SHP77 (cell line): ENCODE measurements around the gene PDE4B.

Experiments
- DNase-seq, 2 experiments: peaks; one replicate each; lab custom pipeline; 2025; lab: John Stamatoyannopoulos, UW

Gene PDE4B

DNA sequence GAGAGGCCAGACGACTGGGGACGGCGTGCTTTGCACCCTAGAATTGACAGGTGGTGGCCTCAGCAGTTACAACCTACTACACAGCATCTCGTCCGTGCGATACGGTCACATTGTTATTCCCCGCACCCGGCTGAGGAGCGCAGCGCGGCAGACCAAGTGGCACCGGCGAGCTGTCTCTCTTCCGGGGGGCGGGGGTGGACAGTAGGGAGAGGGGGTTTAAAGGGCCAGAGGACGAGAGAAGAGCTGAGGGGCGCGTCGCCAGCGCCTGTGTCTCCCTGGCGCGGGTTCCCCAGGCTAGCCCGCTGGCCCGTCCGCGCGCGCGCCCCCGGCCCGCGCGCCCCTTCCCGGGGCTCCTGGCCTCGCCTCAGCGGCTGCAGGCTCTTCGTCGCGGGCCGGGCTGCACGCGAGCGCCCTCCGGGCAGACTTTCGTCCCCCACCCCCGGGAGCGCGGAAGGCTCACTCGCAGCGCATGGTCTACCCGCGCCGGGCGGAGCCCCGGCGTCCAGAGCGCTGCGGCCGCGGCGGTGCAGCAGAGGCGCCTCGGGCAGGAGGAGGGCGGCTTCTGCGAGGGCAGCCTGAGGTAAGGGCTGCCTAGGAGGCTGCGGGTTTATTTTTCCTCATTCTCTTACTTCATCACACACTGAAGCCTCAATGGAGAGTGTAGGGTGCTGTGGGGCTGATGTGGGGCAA lies at the start of gene PDE4B:
Gene PDE4B, plus strand, starts transcription at position 227 of the 690 bp plus-strand sequence.
- peak; percentile 55 to 77 for DNase-seq

DNA sequence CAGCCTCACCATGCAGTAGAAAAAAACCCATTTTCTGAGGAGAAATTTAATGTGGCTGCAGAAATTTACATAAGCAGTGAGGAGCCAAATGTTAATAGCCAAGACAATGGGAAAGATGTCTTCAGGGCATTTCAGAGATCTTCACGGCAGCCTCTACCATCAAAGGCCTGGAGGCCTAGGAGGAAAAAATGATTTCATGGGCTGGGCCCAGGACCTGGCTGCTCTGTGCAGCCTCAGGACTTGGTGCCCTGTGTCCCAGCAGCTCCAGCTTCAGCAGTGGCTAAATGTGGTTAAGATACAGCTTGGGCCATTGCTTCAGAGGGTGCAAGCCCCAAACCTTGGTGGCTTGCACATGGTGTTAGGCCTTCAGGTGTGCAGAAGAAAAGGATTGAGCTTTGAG lies 48.0 kb upstream of the PDE4B start:
- no peak for DNase-seq

DNA sequence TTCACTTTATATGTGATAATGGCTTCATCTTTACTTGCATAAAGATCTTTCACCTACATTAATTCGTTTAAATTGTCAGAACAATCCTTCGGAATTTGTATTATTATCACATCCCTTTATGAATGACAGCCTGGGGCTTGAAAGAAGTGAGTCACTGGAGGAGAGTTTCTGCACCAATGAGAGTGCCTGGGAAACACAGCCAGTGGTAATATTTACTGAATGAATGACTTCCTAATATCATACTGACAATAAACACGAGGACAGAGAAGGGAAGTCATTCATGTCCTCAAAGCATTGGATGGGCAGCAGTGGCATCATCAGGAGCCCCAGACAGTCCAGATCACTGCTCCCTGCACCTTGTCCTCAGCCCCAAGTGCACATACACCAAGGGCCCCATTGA lies 40.7 kb upstream of the PDE4B start:
- DNase-seq: no peak

DNA sequence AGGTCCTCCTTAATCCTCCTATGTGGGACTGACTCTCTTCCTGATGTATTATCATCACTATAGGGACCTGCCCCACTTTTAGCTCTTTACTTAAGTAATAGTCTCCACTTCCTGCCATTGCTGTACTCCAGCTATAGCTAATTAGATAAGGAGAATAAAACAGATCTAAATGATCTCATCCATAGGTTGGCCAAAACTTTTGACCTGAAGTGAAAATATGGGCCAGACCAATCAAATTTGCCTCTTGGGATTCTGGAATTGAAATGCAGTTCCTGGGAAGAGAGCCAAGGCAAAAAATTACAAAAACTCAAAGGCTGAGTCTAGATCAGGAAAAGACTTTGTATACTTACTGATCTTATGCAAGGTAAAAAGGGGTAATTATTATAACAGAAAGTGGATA lies 36.1 kb upstream of the PDE4B start:
- DNase-seq: no peak

DNA sequence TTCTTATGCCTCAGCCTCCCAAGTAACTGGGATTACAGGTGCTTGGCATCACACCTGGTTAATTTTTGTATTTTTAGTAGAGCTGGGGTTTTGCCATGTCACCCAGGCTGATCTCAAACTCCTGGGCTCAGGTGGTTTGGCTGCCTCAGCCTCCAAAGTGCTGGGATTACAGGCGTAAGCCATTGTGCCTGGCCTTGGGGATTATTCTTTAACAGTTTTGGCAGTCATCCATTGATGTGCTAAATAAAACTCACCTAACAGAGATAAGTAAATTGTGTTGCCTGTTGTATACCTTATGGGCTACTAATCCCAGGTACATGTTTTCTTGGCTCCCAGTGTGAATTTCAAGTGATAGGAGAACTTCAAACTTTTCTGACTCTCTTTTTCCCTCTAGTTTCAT lies 35.2 kb upstream of the PDE4B start:
- no peak for DNase-seq

DNA sequence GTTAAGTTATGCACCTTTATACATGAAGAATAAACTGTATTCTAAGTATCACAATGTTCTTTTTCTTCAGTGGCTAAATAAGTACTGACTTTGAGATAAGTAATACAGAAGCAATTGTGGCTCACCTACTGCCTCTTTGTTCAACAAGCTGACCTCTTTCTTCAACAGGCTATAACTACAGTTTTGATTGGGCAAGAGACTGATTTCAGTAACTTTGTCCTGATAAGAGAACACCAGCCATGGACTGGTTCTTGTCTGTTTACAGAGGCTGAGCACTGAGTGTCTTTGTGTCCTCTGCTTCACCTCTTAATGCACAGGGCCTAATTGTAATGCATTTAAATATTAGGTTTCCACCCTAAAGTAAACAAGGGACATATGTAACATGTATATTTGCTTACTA lies 34.6 kb upstream of the PDE4B start:
- no peak for DNase-seq

DNA sequence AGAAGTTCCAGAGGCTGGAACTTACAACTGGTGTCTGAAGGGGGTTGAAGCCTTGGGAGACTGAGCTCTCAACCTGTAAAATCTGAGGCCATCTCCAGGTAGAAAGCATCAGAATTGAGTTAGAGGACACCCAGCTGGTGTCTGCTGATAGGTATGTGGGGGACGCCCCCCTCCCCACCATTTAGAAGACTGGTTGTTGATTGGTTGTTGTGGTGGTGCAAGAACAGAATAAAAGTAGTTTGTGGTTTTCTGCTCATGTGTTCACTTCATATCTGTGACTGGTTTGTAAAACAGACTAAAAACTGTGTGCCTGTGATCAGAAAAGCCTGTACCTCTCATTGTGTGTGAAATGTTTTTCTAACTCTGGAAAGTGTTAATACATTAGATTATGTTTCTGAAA lies 33.2 kb upstream of the PDE4B start:
- no peak for DNase-seq

DNA sequence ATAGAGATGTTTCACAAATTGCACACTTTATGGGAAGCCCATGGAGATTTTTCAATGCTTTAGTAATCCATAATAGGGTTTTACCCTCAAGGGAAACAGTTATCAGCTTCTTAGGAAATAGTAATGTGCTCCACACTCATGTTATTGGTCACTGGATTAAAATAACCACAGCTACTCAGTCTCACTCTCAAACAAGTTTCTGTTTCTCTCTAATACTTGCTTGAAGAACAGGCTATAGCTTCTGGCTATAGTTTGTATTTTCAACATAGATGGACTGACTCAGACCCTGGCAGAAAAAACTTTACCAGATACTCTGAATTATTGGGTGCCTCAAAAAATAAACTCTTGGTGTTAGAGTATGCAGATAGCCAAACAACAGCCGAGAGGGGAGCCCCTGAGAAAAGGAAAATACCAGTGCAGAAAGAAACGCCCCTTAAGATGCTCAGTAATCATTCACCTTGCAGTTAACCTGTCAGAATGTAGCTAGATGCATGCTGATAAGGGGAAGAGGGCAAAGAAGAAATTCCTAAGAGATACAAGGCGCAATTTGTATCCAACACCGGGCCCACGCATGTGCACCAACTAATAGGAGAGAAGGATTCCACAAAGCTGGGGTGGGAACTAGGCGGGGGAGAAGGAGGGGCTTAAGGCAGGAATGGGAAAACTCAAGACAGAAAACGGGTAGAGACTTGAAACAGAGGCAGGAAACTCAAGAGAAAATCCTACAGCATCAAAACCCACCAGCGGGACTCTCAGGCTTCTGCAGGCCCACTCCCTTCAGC lies 30.4 kb upstream of the PDE4B start:
- DNase-seq: no peak

DNA sequence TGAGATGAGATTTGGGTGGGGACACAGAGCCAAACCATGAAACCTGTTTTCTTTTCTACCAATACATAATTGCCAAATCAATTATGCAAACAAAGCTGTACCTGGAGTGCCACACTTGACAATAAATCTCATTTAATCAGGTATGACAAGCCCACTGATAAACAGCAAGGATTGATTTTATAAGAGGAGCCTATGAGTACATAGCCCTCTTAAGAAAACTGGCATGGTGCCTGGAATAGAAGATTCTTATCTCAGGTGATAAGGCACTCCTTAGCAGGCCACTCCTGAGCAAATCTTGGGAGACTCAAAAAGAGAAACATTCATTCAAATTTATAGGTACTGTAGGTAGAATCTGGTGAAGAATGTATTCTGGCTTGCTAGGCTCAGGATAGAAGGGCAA lies 28.6 kb upstream of the PDE4B start:
- no peak for DNase-seq

DNA sequence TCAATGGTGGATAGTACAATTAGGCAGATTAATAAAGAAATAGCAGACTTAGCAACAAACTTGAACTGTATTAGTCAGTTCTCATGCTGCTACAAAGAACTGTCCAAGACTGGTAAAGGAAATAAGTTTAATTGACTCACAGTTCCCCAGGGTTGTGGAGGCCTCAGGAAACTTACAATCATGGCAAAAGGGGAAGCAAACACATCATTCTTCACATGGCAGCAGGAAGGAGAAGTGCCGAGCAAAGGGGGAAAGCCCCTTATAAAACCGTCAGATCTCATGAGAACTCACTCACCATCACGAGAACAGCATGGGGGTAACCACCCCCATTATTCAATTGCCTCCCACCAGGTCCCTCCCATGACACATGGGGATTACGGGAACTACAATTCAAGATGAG lies 27.1 kb upstream of the PDE4B start:
- DNase-seq: no peak

DNA sequence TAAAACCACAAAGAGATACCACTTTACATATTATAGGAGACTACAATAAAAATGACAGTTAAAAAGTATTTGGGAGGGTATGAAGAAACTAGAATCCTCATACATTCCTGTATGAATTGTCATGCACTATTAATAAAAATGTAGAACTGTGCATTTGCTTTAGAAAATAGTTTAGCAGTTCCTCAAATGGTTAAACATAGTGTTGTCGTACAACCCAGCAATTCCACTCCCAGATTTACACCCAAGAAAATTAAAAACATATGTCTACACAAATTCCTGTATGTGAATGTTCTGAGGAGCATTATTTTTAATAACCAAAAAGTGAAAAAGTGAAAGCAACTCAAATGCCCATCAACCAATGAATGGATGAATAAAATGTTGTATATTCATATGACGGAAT lies 23.1 kb upstream of the PDE4B start:
- DNase-seq: no peak

DNA sequence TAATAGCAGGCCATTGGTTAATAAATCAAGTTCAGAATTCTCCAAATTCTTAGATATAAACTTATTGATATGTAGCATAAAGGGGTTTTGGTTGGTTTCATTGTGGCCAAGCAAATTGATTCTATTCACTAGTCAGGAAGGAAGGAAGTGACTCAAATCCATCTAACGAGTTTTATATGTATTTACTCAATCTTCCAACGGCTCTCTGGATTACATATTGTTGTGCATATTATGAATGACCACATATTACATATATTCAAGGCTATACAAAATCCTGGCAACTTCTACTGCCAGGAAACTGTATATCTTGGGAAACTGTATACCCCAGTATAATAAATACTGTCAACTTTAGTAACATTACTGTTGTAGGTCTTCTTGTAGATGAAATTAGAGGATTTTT lies 20.1 kb upstream of the PDE4B start:
- no peak for DNase-seq

DNA sequence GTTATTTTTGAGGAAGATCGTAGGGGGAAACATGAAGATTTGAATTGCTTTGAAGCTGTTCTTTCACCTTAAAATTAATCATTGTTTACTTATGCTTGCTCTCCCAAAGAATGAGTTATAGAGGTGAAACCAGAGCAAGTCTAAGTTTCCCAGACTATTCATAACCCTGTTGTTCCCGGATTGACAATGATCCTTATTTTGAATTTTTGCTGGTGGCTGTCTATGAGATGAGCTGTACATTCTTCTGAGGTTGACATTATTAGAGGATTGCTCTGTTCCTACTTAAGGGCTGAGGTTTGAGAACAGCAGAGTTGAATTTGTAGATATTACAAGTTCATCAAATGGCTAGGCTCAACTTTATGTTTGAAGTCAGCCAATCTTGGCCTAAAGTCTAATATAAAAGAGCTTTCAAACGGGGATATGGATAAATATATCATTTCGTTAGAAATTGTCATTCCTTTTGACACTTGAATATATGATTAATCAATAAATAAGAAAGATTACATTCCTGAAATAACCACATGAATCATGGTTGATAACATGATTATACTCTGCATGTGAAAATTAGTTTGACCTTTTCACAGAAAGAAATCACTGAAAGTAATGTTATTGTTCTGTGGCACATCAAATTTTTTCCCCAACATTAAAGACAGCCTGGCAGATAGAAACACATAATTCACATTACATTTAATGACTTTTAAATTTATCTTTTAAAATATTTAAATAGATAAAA lies 19.1 kb upstream of the PDE4B start:
- DNase-seq: no peak

DNA sequence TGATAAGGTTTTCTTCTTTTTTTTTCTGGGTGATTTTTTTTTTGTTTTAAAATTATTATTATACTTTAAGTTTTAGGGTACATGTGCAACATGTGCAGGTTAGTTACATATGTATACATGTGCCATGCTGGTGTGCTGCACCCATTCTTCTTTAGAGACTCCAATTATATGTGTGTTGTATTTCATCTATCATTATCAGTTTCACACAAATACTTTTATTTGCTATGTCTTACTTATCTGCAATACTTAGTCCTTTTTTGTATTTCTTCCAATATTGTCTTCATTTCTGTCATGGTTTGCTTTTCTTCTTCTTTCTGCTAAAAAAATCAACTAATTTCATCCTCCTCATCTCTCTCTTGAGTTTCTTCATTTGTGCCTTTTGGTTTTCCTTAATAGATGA lies 3.9 kb upstream of the PDE4B start:
- DNase-seq: no peak

DNA sequence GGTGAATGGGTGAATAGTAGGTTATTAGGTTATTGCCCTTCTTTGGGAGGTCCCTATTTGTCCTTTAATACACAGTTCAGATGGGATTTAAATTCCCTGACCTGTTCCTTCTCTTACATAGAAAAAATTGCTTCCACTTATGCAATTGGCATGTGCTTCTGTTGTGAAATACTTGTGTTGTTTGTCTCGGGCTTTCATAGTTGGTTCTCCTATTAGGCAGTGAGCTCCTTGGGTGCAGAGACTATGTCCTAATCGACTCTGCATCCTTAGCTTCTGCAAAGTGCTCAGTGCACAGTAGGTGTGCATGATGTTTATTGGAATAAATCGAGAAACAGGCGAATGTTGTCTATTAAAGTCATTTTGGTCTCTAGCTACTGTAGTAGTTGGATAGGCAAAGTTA lies 1.3 kb upstream of the PDE4B start:
- DNase-seq: no peak

DNA sequence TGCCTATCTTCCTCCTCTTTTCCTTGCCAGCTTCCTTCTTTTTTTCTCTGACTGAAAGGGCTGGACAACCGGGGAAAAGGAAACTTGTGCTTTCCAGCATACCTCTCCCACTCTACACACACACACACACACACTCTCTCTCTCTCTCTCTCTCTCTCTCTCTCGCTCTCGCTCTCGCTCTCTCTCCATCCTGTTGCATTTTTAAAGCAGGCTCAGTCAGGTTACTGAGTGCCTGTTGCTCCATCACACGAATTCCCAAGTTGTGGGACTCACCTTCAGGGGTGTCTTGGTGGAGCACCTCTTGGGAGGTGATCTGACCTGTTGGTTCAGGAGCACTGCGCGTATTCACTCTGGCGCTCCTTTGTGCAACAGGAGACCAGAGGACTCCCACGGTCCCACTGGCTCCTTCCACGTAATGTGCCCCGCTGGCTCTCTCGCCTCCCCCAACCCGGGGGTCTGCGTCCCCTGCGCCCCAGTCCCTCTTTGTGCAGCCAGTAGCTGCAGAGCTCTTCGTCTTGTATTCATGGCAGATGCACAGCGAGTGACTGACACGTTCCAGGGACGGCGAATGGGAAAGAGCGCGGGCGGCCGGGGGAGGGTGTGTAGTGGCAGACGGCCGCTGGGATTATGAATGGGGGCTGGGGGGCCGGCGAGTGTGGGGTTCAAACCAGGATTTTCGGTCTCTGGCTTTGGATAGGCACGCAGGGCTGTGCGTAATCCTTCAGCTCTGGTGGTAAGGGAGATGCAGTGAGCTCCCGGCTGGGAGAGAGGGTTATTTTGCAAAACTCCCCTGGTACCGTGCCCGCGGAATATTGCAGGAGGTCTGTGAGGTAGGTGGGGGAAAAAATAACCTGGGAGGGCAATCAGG lies 660 bp upstream of the PDE4B start:
- peak; percentile 53 to 65 for DNase-seq

DNA sequence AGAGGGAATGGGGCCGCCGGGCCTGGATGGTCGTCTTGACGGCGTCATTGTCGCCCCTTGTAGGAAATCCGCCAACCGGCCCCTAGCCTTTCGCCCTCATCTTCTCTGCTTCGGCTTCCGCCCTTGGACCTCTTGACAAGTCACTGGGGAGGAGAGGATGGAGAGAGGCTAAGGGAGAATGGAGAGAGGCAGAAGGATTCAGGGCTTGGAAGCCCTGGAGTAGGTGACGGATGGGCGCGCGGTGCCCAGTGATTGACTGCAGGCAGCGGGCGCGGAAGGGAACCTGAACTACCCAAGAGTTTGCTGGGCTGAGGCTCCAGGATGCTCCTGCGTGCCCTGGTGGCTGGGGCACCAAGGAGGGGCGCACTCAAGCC lies 651 bp downstream of the PDE4B start:
- peak; percentile 28 to 75 for DNase-seq

DNA sequence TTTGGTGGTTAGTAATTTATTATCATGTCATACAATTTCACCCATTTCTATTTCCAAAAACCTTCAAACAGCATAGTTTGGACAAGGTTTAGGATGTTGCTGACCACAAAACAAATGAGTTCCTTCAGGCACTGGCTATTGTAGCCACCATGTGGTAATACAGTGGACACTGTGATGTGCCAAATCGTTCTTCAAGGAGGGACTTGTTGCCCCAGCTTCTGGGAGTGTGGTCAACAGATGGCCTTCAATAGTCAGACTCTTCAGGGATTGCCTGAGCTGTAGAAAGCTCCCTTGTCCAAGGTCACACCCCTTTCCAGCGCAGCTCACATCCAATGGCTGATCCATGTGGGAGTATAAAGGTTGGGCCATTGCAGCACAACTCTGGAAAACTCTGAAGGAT lies 2.6 kb downstream of the PDE4B start:
- peak; percentile 21 to 29 for DNase-seq

DNA sequence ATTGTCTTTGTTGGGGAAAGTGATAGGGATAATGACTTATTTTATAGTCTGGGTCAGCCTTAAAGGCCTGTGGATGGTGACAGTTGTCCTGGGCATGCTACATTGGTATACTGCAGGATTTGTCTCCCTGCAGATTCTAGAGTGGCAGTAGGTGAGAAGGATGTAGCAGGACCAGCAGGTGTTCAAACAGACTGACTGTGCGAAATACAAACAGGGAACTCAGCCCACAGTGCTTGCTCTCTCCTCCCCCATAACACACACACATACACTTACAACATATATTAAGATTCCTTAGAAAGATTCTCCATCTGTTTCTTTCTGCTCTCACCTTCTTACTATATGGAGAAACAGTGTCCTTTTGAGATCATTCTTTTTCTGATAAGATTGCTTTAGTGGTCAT lies 6.9 kb downstream of the PDE4B start:
- DNase-seq: peak; percentile 91 to 92

DNA sequence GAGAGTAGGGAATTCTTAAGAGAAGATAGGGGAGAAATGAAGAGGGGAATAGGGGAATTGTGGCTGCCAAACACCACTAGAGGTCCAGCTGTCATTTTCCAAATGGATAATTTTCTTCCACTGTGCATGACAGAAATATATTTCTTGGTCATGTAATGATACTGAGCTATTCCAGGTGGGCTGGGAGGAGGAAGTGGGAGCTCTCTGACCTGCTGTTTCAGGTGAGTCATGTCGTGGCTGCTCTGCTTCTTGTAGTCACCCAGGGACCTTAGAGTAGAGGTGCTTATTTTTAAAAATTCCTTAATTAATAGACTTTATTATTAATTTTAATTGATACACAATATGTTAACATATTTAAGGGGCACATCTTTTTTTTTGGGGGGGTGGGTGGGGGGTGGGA lies 11.9 kb downstream of the PDE4B start:
- no peak for DNase-seq

DNA sequence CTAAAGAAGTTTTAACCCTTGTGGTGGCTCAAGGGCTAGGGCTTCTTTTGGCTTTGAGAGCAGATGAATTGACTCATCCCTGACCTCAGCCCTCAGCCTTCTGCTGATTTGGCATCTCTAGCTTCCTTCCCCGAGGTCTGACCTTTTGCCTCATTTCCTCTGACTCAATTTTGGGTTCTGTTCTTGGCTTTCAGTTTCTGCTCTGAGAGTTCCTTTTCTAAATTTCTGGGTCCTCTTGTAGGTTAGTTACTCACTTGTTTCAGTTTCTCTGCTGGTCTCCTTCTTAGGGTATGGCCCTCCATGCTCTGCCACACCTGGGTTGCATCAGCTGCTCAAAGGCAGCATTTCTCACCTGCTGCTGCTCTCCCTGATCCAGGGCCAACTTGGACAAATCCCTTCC lies 19.4 kb downstream of the PDE4B start:
- DNase-seq: peak; percentile 49 to 61

DNA sequence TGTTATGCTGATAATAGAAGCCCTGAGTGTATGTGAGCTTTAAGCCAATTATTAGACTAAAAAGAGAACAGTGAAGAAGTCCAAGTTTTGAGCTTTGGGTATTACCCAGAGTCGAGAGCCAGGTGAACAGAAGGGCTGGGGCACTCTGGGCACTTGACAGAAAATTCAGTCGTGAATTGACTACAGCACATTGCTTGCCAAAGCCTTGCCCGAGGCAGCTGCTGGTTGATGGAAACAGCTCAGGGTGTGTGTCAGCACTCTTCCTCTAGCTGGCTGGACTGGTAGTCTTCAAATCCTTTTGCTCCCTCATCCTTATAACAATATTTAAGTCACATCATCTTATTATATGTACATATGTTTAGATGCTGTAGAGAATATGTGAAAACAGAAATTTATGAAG lies 21.3 kb downstream of the PDE4B start:
- peak; percentile 82 to 88 for DNase-seq
